HG03196 (cell line): ENCODE measurements around the gene TPD52L1.
"Not testable (repeated sequence)": the region's sequence is repeated elsewhere in the genome, so short reads cannot be mapped to it uniquely, and the experiment has no call there.

Source experiments
- ATAC-seq: cut with Tn5 transposase; IDR thresholded peaks from one replicate; pipeline ENCODE4 v1.9.1; 2021; ENCODE audit not compliant: unreplicated experiment

TPD52L1 gene

DNA sequence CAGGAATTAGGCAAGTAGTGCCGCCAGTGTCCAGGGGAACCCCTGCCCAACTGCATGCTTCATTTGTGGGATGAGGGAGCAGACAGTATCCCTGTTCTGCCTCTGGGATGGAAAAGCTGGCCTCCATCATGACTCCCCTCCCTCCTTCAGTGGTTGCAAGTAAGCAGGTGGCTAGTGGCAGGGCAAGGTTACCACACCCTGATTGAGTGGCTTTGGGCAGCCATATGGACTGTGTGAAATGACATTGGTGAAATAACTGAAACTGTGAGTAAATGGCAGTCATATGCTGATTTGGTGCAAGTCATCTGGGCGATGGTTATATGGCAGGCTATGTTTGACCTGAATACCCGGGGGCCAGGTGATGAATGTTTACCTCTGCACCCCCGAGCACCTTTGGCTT is 115.2 kb downstream of the TPD52L1 start:
- no peak for ATAC-seq

DNA sequence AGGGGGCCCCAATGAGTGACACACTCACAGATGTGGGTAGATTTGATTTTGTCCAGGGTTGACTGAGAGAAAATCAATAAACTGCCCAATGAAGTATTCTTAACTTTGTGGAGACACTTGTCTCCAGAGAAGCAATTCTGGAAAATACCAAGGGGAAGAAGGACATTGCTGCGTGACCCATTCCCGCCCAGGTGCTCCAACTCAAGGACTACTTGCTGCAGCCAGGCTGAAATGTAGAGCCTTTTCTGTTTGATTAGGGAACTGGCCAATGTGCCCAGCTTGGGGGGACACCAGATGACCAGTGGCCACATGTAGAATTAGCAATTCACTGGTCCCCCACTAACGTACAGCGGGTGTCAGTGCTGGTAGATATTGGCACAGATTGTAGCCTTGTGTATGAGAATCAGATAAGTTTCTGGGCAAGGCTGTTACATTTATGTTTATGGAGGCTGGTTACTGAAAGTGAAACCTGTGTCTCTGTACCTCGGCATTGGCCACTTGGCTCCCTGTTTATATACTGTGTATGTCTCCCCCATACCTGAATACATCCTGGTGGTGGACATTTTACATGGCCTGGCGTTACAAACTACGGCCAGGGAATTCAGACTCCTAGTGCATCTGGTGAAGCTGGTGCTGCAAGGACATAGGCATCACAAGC is 115.9 kb downstream of the TPD52L1 start:
- ATAC-seq: no peak

DNA sequence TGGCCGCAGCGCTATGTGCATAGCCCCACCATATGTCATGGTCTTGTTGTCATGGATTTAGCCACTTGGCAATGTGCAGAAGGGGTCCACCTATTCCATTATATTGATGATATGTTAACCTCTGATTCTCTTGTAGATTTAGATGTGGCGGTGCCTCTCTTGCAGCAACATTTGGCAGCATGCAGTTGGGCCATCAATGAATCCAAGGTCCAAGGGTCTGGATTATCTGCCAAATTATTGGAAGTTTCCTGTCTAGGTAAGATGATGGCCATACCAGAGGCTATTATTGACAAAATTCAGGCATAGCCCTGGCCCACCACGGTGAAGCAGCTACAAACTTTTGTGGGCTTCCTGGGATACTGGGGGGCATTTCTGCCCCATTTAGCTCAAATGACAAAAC is 116.8 kb downstream of the TPD52L1 start:
- no peak for ATAC-seq

DNA sequence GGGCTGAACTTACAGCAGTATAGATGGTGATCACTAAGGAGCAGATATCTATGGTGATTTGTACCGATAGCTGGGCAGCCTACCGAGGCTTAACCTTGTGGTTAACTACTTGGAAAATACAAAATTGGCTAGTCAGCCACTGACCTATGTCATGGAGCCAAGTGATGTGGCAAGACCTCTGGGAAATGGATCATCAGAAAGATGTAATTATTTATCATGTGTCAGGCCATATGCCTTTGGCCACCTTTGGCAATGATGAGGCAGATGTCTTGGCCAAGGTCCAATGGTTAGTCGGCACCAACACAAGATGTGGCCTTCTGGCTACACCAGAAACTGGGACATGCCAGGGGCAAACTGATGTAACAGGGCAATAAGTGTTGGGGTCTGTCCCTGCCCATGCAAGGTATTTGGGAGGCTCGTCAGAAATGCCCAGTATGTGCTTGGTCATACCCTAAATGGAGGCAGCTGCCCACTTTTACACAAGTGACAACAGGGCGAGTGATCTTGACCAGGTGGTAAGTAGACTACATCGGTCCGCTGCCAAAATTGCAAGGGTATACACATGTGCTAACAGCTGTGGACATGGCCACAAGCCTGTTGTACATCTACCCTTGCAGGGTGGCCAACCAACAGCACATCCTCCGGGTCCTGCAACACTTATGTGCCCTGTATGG is 118.0 kb downstream of the TPD52L1 start:
- no peak for ATAC-seq

DNA sequence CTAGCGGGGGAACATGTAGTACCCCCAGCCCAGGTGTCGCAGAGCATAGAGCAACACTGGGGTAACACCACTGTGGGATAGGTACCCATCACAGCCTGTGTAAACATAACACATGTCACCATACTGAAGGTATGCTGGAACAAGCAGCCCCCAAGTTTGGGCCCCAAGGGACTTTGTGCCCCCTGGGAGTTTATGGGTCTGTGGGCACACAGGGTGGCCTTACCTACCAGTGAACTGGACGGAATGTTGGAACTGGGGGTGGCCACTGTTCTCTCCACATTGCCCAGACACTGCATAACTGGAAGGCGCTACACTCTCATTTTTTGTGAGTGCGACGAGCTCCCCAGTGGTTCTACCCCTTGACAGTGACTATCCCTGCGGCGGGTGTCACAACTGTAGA is 119.7 kb downstream of the TPD52L1 start:
- ATAC-seq: no peak

DNA sequence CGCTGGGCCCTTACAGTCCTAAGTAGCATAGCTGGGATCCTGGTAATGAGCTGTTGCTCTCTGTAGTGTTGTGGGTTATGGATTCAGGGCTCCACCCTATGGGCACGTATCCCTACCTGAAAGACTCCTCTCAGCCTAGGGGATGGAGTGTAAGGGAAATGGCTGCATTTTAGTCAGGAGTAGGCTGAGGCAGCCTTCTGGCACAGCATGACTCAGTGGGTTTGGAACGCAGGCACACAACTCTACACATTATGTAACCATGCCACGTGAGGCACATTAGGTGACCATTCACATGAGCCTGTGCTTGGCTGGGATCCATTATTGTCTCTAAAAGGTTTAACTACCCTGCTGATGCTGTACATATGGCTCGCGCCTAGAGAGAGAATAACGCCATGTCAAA is 120.4 kb downstream of the TPD52L1 start:
- no peak for ATAC-seq

DNA sequence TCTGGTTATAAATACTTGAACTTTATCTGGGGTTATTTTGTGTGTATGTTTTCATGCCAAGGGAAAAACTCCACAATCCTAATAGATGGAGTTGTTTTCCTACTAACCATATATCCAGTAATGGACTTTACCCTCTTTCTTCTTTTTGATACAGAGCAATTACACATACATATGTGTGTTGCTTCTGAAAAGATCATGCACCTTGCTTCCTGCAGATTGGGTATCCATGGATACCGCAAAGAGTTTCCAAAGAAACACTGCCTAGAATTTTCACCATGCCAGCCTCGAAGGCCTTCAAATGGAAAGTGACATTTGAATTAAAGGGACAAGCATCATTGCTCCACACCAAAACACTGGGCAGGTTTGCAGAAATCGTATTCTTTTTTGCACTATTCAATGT is 121.4 kb downstream of the TPD52L1 start:
- ATAC-seq: no peak

DNA sequence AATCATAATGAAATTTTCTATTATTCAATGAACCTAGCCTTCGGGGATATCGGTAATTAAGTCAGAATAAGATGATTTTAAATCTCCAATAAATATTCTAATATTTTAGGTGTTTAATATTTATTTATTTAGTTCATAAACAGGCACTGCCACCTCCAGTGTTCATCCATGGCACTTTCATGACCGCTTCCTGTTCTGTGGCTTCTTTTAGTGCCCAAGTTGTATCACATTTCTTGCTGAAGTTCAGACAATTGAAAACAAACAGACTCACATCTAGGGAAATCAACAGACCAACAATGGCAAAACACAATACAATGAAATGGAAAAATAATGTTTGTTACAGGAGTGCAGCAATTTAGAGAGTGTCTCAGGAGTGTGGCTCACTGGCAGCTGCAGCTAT is 122.2 kb downstream of the TPD52L1 start:
- no peak for ATAC-seq

DNA sequence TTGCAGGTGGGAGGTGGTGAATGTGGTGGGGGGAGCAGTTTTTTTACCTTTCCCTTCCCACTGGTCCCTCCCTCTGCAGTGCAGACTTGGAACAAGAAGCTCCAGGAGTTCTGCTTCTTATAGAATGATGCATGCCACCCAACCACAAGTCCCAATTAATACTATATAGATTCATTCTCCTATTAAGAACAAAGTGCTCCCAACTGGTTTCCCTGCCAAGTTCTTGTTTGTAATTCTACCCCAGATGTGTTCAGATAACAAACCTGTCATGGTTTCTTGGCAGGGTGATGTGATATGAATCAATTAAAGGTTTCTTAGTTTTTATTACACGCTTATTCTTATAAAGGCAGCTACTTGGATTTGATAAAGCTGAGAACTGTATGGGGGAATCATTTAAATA is 124.3 kb downstream of the TPD52L1 start:
- no peak for ATAC-seq

DNA sequence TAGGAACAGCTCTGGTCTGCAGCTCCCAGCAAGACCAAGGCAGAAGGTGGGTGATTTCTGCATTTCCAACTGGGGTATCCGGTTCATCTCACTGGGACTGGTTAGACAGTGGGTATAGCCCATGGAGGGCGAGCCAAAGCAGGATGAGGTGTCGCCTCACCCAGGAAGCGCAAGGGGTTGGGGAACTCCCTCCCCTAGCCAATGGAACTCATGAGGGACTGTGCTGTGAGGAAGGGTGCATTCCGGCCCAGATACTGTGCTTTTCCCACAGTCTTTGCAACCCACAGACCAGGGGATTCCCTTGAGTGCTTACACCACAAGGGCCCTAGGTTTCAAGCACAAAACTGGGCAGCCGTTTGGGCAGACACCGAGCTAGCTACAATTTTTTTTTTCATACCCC is 126.4 kb downstream of the TPD52L1 start:
- no peak for ATAC-seq

DNA sequence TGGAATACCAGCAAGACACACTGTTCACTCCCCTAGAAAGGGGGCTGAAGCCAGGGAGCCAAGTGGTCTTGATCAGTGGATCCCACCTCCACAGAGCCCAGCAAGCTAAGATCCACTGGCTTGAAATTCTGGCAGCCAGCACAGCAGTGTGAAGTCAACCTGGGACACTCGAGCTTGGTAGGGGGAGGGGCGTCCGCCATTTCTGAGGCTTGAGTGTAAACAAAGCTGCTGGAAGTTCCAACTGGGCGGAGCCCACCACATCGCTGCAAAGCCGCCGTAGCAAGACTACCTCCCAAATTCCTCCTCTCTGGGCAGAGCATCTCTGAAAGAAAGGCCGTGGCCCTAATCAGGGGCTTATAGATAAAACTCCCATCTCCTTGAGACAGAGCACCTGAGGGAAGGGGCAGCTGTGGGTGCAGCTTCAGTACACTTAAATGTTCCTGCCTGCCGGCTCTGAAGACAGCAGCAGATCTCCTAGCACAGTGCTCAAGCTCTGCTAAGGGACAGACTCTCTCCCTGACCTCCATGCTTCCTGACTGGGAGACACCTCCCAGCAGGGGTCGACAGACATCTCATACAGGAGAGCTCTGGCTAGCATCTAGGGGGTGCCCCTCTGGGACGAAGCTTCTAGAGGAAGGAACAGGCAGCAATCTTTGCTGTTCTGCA is 126.9 kb downstream of the TPD52L1 start:
- ATAC-seq: not testable (repeated sequence)

DNA sequence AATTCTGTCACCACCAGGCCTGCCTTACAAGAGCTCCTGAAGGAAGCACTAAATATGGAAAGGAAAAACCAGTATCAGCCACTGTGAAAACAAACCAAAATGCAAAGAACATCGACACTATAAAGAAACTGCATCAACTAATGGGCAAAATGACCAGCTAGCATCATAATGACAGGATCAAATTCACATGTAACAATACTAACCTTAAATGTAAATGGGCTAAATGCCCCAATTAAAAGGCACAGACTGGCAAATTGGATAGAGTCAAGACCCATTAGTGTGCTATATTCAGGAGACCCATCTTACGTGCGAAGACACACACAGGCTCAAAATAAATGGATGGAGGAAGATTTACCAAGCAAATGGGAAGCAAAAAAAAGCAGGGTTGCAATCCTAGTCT is 128.9 kb downstream of the TPD52L1 start:
- ATAC-seq: not testable (repeated sequence)

DNA sequence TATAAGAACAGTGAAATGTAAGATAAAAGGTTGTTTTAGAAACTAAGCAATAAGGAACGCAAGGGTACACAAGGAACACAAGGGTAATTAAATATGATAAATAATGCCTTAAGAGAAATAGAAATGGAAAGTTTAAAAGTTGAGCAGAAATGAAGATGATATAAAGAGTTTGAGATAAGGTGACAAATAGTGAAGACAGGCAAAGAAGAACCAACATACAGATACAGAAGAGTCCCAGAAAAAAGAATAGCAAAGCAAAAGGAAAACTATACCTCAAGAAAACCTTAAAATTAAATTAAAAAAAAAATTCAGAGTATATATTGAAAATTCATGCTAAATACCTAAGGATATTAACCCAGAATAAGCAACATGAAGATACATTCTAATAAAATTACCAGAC is 131.8 kb downstream of the TPD52L1 start:
- no peak for ATAC-seq

DNA sequence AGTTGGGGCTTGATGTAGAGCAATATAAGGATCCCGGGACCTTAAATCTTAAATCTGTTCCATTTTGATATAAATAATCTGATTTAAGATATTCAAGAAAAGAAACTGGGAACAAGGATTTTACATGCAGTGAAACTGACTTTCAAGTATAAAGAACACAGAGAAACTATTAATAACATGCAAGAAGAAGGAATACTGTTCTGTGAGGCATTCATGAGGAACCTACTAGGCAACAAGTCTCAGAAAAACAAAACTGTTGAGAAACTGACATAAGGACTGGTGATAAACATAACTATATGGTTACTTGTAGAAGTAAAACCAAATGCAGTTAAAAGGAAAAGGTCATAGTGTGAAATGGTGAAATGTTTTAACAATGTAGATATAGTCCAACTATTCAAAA is 132.4 kb downstream of the TPD52L1 start:
- ATAC-seq: no peak

DNA sequence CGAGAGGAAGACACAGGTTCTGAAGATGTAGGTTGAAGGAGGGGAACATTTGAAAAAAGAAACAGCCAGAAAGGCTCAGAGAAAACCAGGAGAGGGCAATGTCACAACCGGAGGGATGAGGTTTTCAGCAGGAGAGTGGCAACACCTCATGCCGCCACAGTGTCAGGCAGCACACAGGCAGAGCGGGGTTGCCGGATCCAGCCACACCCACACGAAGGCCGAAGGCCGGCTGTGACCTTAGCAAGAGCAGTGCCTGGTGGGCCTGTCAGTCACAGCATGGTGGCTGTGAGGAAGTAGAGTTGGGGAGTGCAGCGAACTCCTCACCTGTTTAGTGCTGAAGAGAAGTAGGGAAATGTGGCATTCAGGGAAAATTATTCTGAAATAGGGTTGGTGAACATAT is 134.1 kb downstream of the TPD52L1 start:
- no peak for ATAC-seq

DNA sequence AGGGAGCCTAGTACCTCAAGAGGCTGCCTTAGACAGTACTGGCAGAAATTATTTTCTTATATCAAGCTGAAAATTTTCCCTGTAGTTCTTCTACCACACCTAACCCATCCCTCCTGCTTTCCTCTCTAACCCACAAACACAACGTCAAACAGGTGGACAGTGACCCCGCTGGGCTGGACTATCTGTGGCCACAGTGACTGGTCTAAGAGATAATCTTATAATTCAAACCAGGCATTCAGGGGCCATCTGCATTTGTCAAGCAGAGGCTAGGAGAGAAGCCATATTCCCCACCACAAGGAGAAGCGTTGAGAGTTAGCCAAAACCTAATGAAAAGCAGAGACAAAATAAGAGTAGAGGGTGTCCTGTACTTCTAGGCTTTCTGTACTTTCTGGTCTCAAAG is 140.0 kb downstream of the TPD52L1 start:
- no peak for ATAC-seq

DNA sequence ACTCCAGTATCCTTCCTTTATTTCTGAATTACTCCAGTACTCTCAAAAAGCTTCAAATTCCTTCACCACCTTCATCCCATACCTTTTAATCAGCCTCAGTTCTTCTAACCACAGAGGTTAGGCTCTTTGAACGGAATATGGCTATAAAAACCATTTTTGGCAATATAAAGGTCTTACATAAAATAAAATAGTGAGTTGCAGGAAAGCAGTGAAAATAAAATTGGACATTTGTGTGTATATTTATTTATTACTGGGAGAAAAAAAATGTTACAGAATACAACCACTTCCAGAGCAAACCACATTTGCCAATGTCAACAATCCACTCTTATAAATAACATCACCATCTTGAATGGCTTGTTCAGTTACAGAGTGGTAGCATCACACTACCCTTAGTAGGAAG is 140.5 kb downstream of the TPD52L1 start:
- no peak for ATAC-seq

DNA sequence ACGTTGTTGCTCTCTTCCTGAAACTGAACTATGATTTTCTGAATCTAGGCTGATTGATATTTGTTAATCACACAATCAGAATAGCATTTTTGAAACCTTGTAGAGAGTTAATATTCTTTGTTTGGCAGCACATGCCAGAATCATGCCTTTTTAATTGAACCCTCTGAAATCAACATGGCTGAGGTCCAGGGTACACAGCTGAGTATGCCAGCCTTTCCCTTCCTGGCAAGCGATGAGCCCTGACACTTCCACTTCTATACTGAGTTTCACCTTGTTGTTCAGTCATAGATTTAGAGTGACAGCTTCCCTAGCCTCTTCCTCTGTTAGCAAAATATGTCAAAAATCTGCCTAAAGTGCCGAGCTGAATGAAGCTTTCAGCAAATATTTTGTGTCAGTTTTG is 141.4 kb downstream of the TPD52L1 start:
- ATAC-seq: no peak

DNA sequence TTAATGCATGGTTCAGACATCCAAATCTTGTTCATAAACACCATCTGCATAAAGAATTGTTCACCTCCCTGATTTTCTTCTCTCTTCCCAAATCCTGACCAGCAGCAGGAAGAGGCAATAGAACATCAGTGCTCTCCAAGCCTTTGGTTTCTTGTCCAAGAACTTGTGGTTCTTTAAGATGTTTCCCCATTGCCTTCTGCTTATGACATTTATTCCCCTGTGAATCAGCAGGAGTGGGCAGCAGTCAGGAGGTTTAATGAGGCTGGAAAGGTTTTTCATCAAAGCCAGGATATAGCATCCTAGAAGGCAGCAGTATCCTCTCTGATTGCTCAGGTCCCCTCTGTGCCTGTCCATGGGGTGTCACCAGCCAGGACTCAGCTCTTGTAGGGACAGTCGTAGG is 142.9 kb downstream of the TPD52L1 start:
- no peak for ATAC-seq

DNA sequence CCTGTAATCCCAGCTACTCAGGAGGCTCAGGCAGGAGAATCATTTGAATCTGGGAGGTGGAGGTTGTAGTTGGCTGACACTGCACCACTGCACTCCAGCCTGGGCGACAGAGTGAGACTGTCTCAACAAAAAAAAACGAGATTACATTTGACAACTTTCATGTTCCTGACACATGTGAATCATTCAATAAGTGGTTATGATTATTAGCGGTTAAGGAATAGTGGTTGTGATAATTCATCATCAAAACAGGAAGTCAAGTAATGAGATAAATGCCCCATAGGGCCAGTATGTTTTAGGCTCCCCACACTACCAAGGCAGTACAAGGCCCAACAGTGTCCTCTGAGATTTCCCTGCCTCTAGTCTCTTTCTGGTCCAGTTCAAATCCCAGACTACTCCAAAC is 145.7 kb downstream of the TPD52L1 start:
- ATAC-seq: no peak

DNA sequence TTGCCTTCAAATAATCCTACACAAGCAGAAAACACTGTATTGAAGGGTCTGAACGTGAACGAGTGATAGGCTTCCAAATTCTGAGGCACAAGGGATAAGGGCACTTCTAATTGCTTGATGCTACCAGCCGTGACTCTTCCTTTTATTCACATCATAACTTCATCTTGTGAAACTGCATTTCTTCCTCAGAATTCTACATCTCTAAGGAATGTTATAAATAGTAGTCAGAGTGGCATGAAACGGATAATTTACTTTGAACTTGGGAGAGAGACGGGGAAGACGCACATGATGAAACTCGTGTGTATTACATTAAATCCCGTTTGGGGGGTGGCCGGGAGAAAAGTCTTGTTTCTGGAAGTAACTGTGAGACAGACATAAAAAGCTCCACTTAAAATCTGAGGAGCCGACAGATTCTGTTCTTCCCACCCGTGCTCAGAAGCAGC is 147.4 kb downstream of the TPD52L1 start:
- ATAC-seq: no peak
